ENCODE data around the gene LACTB. TPM values are rescaled to one million over a fixed set of nuclear protein-coding genes. Genes with fewer than 3 reads are reported as not detected.

The LACTB gene
- total and polyA plus RNA-seq, 2 of the 13 experiments (the other 11 are each of a cell fraction or from before 2014, with no cell fraction given), result 14.8 to 23.0 TPM

GRCh38 chr15:63072023-63072650, 49.5 kb upstream of the LACTB start:
- POLR2A ChIA-PET, result interaction anchor here (2.3 kb wide), 1 partner anchor 10 kb away, joined by 9 read pairs; no protein-coding TSS in a partner anchor
- Histone ChIP-seq H4K20me1 (ENCODE audit: insufficient read depth, low read length) (no peaks in the 10 kb centered on the region), H2AFZ (ENCODE audit: low read length) (no peak overlapping the region), H3K4me2 (ENCODE audit: low read depth, low read length) (no peak overlapping the region), H3K27me3 (ENCODE audit: control insufficient read depth in 1 of 2, insufficient read depth in 2 of 2, low read length in 2 of 2) (no peaks in the 10 kb centered on the region), H3K9me3 (ENCODE audit: low read length) (no peaks in the 10 kb centered on the region), H3K36me3 (replicated peaks in 1 of 2; ENCODE audit: control insufficient read depth in 1 of 2, insufficient read depth in 2 of 2, low read length in 2 of 2) (peaks cover 8 to 38% of the 10 kb centered on the region in 2 experiments), H3K27ac (ENCODE audit: extremely low read length, insufficient read depth, low read length) (no peak overlapping the region), H3K4me3 (replicated peaks in 1 of 3; ENCODE audit: insufficient read depth in 1 of 3, low read depth in 2 of 3, low read length in 3 of 3) (no peak overlapping the region), H3K4me1 (ENCODE audit: insufficient read depth, low read length) (no peaks in the 10 kb centered on the region), H3K9ac (ENCODE audit: insufficient read depth, low read depth, low read length) (no peak overlapping the region), H3K79me2 (ENCODE audit: insufficient read depth, low read length) (no peaks in the 10 kb centered on the region)
- intact Hi-C loops (cut with micrococcal nuclease; ENCODE audit: unreplicated experiment) (no loop called here), in situ Hi-C loops (cut with HindIII; ENCODE audit: extremely low pct_ligation_motif_present, low pct_unique_long_range_greater_than_20kb) (no loop called here)
- ATAC-seq (no peak), FAIRE-seq (no peak), DNase-seq (ENCODE audit: low spot score) (no peak)
- CTCF ChIA-PET (ENCODE audit: low intra/inter-chr PET ratio, low total read pairs), result no interaction called here
- TF ChIP-seq MEIS1 (CRISPR knock-in tag; IDR thresholded peaks at IDR 0.05; ENCODE audit: borderline replicate concordance), result no peak
- TF ChIP-seq TEAD3 (CRISPR knock-in tag; optimal IDR thresholded peaks at IDR 0.05; ENCODE audit: borderline replicate concordance), result no peak
- TF ChIP-seq PRPF4 (IDR thresholded peaks at IDR 0.05; ENCODE audit: low read depth, low read length, poor library complexity, severe bottlenecking), result no peak
- no peak for TF ChIP-seq TBX2 (CRISPR knock-in tag; IDR thresholded peaks at IDR 0.05; ENCODE audit: borderline replicate concordance)
- TF ChIP-seq, protein P1, sequence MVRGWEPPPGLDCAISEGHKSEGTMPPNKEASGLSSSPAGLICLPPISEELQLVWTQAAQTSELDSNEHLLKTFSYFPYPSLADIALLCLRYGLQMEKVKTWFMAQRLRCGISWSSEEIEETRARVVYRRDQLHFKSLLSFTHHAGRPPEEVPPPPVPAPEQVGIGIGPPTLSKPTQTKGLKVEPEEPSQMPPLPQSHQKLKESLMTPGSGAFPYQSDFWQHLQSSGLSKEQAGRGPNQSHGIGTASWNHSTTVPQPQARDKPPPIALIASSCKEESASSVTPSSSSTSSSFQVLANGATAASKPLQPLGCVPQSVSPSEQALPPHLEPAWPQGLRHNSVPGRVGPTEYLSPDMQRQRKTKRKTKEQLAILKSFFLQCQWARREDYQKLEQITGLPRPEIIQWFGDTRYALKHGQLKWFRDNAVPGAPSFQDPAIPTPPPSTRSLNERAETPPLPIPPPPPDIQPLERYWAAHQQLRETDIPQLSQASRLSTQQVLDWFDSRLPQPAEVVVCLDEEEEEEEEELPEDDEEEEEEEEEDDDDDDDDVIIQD (CRISPR knock-in tag; IDR thresholded peaks at IDR 0.05; ENCODE audit: low read depth), result no peak
- TF ChIP-seq PITX1 (CRISPR knock-in tag; IDR thresholded peaks at IDR 0.05), result no peak
- TF ChIP-seq ZKSCAN1 (IDR thresholded peaks at IDR 0.05; ENCODE audit: low read length), result no peak
- no peak for TF ChIP-seq ZNF17 (CRISPR knock-in tag; IDR thresholded peaks at IDR 0.05)
- TF ChIP-seq ELF1 (CRISPR knock-in tag; IDR thresholded peaks at IDR 0.05), result no peak
- TF ChIP-seq, protein P2, sequence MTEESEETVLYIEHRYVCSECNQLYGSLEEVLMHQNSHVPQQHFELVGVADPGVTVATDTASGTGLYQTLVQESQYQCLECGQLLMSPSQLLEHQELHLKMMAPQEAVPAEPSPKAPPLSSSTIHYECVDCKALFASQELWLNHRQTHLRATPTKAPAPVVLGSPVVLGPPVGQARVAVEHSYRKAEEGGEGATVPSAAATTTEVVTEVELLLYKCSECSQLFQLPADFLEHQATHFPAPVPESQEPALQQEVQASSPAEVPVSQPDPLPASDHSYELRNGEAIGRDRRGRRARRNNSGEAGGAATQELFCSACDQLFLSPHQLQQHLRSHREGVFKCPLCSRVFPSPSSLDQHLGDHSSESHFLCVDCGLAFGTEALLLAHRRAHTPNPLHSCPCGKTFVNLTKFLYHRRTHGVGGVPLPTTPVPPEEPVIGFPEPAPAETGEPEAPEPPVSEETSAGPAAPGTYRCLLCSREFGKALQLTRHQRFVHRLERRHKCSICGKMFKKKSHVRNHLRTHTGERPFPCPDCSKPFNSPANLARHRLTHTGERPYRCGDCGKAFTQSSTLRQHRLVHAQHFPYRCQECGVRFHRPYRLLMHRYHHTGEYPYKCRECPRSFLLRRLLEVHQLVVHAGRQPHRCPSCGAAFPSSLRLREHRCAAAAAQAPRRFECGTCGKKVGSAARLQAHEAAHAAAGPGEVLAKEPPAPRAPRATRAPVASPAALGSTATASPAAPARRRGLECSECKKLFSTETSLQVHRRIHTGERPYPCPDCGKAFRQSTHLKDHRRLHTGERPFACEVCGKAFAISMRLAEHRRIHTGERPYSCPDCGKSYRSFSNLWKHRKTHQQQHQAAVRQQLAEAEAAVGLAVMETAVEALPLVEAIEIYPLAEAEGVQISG (CRISPR knock-in tag; IDR thresholded peaks at IDR 0.05), result no peak
- no peak for TF ChIP-seq DBP (CRISPR knock-in tag; IDR thresholded peaks at IDR 0.05; ENCODE audit: not compliant biosample characterization)
- no peak for TF ChIP-seq UBTF (CRISPR knock-in tag; IDR thresholded peaks at IDR 0.05)
- no peak for TF ChIP-seq RFX1 (IDR thresholded peaks at IDR 0.05)
- 96% methylated on average over 3 of the region's 3 CpGs for WGBS (ENCODE audit: low lambda C conversion rate)
- no TSS peak for BruUV-seq (replicated peaks)

All from HepG2 (cell line).